T-helper 2 cell treated with Interferon-gamma antibody and Interleukin-4, amounts not matched to agents 5 μg/mL and 100 μg/mL, for 36 hours (primary cell): ENCODE data around the gene TBX4.

Source experiments
- DNase-seq: peaks from one replicate; pipeline ENCODE4 v3.0.0; 2021; ENCODE audit warnings: low spot score
- H3K27ac Mint-ChIP-seq: one replicate; pipeline ENCODE4 v1.8.0; 2021; ENCODE audit warnings: mild to moderate bottlenecking, mixed read lengths
- H3K27me3 Mint-ChIP-seq: one replicate; pipeline ENCODE4 v1.8.0; 2021; ENCODE audit warnings: low read depth, mixed read lengths
- H3K36me3 Mint-ChIP-seq: one replicate; pipeline ENCODE4 v1.8.0; 2021; ENCODE audit warnings: low read depth, mixed read lengths
- H3K4me1 Mint-ChIP-seq: one replicate; pipeline ENCODE4 v1.8.0; 2021; ENCODE audit warnings: low read depth, mixed read lengths
- H3K4me3 Mint-ChIP-seq: one replicate; pipeline ENCODE4 v1.8.0; 2022; ENCODE audit warnings: mild to moderate bottlenecking, moderate library complexity, mixed read lengths
- H3K9me3 Mint-ChIP-seq: one replicate; pipeline ENCODE4 v1.8.0; 2021; ENCODE audit warnings: mixed read lengths

The TBX4 gene

GRCh38 chr17:61452301-61453290, at the start of gene TBX4:
TBX4 (plus strand) TSS chr17:61452422; CDS start chr17:61456491, 4,069 bp downstream.
- Mint-ChIP-seq H3K4me1 (peaks cover 2% of the 10 kb centered on the region), H3K4me3 (no peak within 1 kb of the TSS), H3K9me3 (no peaks in the 10 kb centered on the region), H3K36me3 (peaks cover 3% of the 10 kb centered on the region), H3K27ac (no peak within 1 kb of the TSS), H3K27me3 (peaks cover 76% of the 10 kb centered on the region)
- no peak for DNase-seq

GRCh38 chr17:61402978-61403800, 49.0 kb upstream of the TBX4 start:
- no peaks in the 10 kb centered on the region for H3K9me3 Mint-ChIP-seq
- H3K36me3 Mint-ChIP-seq, result peaks cover 3% of the 10 kb centered on the region
- peaks cover 17% of the 10 kb centered on the region for H3K4me1 Mint-ChIP-seq
- no peak for DNase-seq
- H3K4me3 Mint-ChIP-seq, result peak overlapping the region; percentile 3
- H3K27ac Mint-ChIP-seq, result peak overlapping the region; percentile 69
- peaks cover 74% of the 10 kb centered on the region for H3K27me3 Mint-ChIP-seq

- no peaks in the 10 kb centered on the region for H3K9me3 Mint-ChIP-seq
- peak overlapping the region; percentile 3 for H3K4me3 Mint-ChIP-seq
- H3K4me1 Mint-ChIP-seq, result peaks cover 15% of the 10 kb centered on the region
- H3K27ac Mint-ChIP-seq, result no peak overlapping the region
- no peaks in the 10 kb centered on the region for H3K36me3 Mint-ChIP-seq
- no peak for DNase-seq
- H3K27me3 Mint-ChIP-seq, result peaks cover 76% of the 10 kb centered on the region
Measured at GRCh38 chr17:61403801-61404662, 48.2 kb upstream of the TBX4 start.

- Mint-ChIP-seq H3K4me3 (no peak overlapping the region), H3K9me3 (no peaks in the 10 kb centered on the region), H3K4me1 (peaks cover 15% of the 10 kb centered on the region), H3K27ac (no peak overlapping the region), H3K36me3 (no peaks in the 10 kb centered on the region), H3K27me3 (peaks cover 77% of the 10 kb centered on the region)
- DNase-seq, result no peak
Measured at GRCh38 chr17:61404663-61404912, 47.6 kb upstream of the TBX4 start.

- H3K9me3 Mint-ChIP-seq, result no peaks in the 10 kb centered on the region
Measured at GRCh38 chr17:61404913-61405685, 47.1 kb upstream of the TBX4 start.

GRCh38 chr17:61405686-61406536, 46.3 kb upstream of the TBX4 start:
- DNase-seq, result no peak
- H3K4me1 Mint-ChIP-seq, result peaks cover 22% of the 10 kb centered on the region
- peaks cover 83% of the 10 kb centered on the region for H3K27me3 Mint-ChIP-seq
- H3K4me3 Mint-ChIP-seq, result no peak overlapping the region
- no peaks in the 10 kb centered on the region for H3K9me3 Mint-ChIP-seq
- H3K36me3 Mint-ChIP-seq, result no peaks in the 10 kb centered on the region
- H3K27ac Mint-ChIP-seq, result no peak overlapping the region

More at GRCh38 chr17:61404913-61405685, 47.1 kb upstream of the TBX4 start:
- DNase-seq, result no peak
- H3K36me3 Mint-ChIP-seq, result no peaks in the 10 kb centered on the region
- H3K27me3 Mint-ChIP-seq, result peaks cover 80% of the 10 kb centered on the region
- H3K27ac Mint-ChIP-seq, result no peak overlapping the region
- peaks cover 17% of the 10 kb centered on the region for H3K4me1 Mint-ChIP-seq
- H3K4me3 Mint-ChIP-seq, result no peak overlapping the region

GRCh38 chr17:61406537-61406845, 45.7 kb upstream of the TBX4 start:
- DNase-seq, result no peak
- no peaks in the 10 kb centered on the region for H3K36me3 Mint-ChIP-seq
- H3K27me3 Mint-ChIP-seq, result peaks cover 80% of the 10 kb centered on the region
- H3K4me3 Mint-ChIP-seq, result no peak overlapping the region
- peaks cover 22% of the 10 kb centered on the region for H3K4me1 Mint-ChIP-seq
- H3K9me3 Mint-ChIP-seq, result no peaks in the 10 kb centered on the region
- no peak overlapping the region for H3K27ac Mint-ChIP-seq

- Mint-ChIP-seq H3K4me3 (no peak overlapping the region), H3K27me3 (peaks cover 73% of the 10 kb centered on the region), H3K36me3 (no peaks in the 10 kb centered on the region), H3K9me3 (no peaks in the 10 kb centered on the region), H3K27ac (no peak overlapping the region), H3K4me1 (peaks cover 22% of the 10 kb centered on the region)
- no peak for DNase-seq
Measured at GRCh38 chr17:61406971-61407911, 45.0 kb upstream of the TBX4 start.

GRCh38 chr17:61408151-61409041, 43.8 kb upstream of the TBX4 start:
- H3K27ac Mint-ChIP-seq, result no peak overlapping the region
- H3K4me1 Mint-ChIP-seq, result peaks cover 16% of the 10 kb centered on the region
- no peak for DNase-seq
- H3K9me3 Mint-ChIP-seq, result no peaks in the 10 kb centered on the region
- H3K4me3 Mint-ChIP-seq, result peak overlapping the region; percentile 69
- H3K27me3 Mint-ChIP-seq, result peaks cover 67% of the 10 kb centered on the region
- H3K36me3 Mint-ChIP-seq, result no peaks in the 10 kb centered on the region

GRCh38 chr17:61409301-61410112, 42.7 kb upstream of the TBX4 start:
- peaks cover 63% of the 10 kb centered on the region for H3K27me3 Mint-ChIP-seq
- H3K27ac Mint-ChIP-seq, result no peak overlapping the region
- peak; percentile 30 for DNase-seq
- H3K9me3 Mint-ChIP-seq, result no peaks in the 10 kb centered on the region
- peak overlapping the region; percentile 65 for H3K4me3 Mint-ChIP-seq
- no peaks in the 10 kb centered on the region for H3K36me3 Mint-ChIP-seq
- H3K4me1 Mint-ChIP-seq, result peaks cover 11% of the 10 kb centered on the region
